T-helper 2 cell treated with Interferon-gamma antibody and Interleukin-4, amounts not matched to agents 5 μg/mL and 100 μg/mL, for 36 hours (primary cell): ENCODE results near the gene AGTRAP.
A peak's percentile ranks its signal among the peaks of the same experiment; 100 is the strongest.

Experiments used
- DNase-seq: peaks from one replicate; pipeline ENCODE4 v3.0.0; 2021; ENCODE audit warnings: low spot score
- H3K27ac Mint-ChIP-seq: one replicate; pipeline ENCODE4 v1.8.0; 2021; ENCODE audit warnings: mild to moderate bottlenecking, mixed read lengths
- H3K27me3 Mint-ChIP-seq: one replicate; pipeline ENCODE4 v1.8.0; 2021; ENCODE audit warnings: low read depth, mixed read lengths
- H3K36me3 Mint-ChIP-seq: one replicate; pipeline ENCODE4 v1.8.0; 2021; ENCODE audit warnings: low read depth, mixed read lengths
- H3K4me1 Mint-ChIP-seq: one replicate; pipeline ENCODE4 v1.8.0; 2021; ENCODE audit warnings: low read depth, mixed read lengths
- H3K4me3 Mint-ChIP-seq: one replicate; pipeline ENCODE4 v1.8.0; 2022; ENCODE audit warnings: mild to moderate bottlenecking, moderate library complexity, mixed read lengths
- H3K9me3 Mint-ChIP-seq: one replicate; pipeline ENCODE4 v1.8.0; 2021; ENCODE audit warnings: mixed read lengths

The AGTRAP gene

DNA sequence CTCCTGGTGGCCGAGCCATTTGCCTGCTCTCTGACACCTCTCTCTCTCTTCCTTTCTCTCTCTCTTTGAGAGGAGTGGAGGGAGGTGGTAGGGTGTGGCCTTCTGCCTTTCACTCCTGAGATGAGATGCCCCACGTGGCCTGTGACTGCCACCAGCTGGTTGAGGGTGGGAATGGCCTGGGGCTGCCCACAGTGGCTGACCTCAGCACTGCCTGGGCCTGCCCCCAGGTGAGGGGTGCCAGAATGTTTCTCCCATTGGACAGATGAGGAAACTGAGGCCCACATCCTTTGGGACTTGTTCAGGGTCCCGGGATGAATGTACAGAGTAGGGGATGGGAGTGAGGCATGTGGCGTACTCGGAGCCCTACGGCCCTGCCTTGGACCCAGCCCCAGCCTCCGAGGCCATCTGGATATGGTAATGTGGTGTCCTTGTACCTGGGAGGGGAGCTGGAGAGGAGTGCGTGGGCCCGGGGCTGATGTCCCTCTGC is 13.3 kb downstream of the AGTRAP start:
- Mint-ChIP-seq H3K4me3 (no peak overlapping the region), H3K9me3 (no peaks in the 10 kb centered on the region), H3K27ac (peak overlapping the region; percentile 80), H3K36me3 (peaks cover 10% of the 10 kb centered on the region), H3K27me3 (no peaks in the 10 kb centered on the region), H3K4me1 (peaks cover 12% of the 10 kb centered on the region)
- no peak for DNase-seq

DNA sequence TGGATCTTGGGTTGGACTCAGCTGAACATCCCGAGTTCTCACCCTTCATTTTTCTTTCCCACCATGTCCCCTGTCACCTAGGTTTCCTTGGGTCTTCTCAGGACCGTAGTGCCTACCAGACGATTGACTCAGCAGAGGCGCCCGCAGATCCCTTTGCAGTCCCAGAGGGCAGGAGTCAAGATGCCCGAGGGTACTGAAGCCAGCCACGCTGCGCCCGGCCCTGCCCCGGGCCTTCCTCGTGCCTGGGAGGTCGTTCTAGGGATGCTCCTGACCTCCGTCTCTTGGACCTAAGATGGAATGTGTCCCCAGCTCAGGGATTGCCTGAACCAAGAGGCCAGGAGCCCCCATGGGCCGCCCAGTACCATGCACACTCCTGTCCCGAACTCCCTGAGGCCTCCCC is 14.1 kb downstream of the AGTRAP start:
- Mint-ChIP-seq H3K27me3 (no peaks in the 10 kb centered on the region), H3K4me3 (no peak overlapping the region), H3K27ac (no peak overlapping the region), H3K9me3 (no peaks in the 10 kb centered on the region), H3K36me3 (peaks cover 8% of the 10 kb centered on the region), H3K4me1 (peaks cover 12% of the 10 kb centered on the region)
- DNase-seq: no peak

DNA sequence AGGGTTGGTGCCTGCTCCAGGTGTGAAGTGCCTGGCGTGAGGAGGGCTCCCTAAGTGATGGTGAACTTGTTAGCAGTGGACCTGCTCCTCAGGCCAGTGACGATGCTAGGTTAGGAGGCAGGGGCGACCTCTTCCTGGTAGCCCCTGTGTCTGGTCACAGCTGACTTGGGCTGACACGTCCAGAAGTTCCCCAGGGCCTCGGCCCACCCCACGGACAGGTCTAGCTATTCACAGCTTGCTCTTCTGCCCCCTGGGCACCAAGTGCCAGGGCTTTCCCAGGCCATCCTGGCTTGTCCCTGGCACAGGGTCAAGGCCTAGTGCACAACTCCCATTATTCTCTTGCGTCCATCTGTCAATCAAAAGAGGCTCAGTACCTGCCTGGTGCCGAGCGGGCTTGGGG is 15.2 kb downstream of the AGTRAP start:
- no peak overlapping the region for H3K27ac Mint-ChIP-seq
- peaks cover 3% of the 10 kb centered on the region for H3K27me3 Mint-ChIP-seq
- peaks cover 8% of the 10 kb centered on the region for H3K4me1 Mint-ChIP-seq
- H3K9me3 Mint-ChIP-seq: no peaks in the 10 kb centered on the region
- no peak for DNase-seq
- H3K36me3 Mint-ChIP-seq: peaks cover 4% of the 10 kb centered on the region
- no peak overlapping the region for H3K4me3 Mint-ChIP-seq

DNA sequence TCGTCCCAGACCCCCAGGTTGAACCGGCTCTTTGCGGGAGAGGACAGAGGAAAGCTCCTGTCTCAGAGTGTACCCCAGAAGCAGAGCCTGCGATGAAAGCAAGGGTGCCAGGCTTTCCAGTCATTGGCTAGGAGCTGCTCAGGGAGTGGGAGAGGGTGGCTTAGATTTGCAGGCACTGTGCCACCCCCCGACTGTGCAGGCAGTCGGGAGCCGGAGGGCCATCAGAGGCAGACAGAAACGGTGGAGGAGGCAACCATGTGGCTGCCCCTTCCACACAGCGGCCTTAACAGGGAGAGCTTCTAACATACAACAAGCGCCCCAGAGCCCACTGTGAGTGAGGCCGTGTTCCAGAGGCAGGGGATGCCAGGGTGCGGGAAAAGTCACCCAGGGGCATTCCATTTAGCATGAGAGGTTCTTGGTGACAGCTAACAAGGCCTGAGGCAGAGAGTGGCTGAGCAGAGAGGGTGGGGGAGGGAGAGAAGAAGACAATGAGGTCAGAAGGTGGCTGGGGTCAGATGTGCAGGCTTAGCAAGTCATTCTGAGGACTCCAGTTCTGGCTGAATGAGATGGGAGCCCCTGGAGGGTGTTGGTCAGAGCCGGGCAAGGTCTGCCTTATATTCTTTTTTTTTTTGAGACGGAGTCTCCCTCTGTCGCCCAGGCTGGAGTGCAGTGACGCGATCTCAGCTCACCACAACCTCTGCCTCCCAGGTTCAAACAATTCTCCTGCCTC is 16.6 kb downstream of the AGTRAP start:
- H3K4me1 Mint-ChIP-seq: peaks cover 8% of the 10 kb centered on the region
- H3K27me3 Mint-ChIP-seq: peaks cover 7% of the 10 kb centered on the region
- H3K4me3 Mint-ChIP-seq: no peak overlapping the region
- H3K36me3 Mint-ChIP-seq: peaks cover 4% of the 10 kb centered on the region
- H3K27ac Mint-ChIP-seq: no peak overlapping the region
- no peak for DNase-seq
- H3K9me3 Mint-ChIP-seq: no peaks in the 10 kb centered on the region

DNA sequence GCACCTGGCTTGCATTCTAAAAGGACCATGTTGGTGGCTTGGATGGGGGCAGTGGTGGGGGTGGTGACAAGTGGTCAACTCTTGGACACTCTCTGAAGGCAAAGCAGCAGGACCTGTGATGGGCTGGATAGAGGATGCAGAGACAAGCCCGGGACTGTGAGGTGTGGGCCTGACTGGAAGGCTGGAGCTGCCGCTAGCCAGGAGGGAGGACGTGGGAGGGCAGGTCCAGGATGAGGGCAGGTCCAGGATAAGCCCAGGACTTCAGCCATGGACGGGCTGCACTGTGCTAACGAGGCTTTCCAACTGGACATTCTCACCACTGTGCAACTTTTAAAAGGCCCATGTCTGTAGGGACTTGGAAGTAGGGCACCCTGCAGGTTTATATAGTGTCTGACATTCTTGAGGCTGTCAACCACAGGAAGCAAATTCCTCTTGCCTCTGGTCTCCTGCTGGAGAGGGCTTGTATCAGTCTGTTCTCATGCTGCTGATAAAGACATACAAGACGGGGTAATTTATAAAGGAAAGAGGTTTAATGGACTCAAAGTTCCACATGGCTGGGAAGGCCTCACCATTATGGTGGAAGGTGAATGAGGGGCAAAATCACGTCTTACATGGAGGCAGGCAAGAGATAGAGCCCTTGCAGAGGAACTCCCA is 17.7 kb downstream of the AGTRAP start:
- Mint-ChIP-seq H3K4me3 (no peak overlapping the region), H3K36me3 (peaks cover 4% of the 10 kb centered on the region), H3K27me3 (peaks cover 9% of the 10 kb centered on the region), H3K9me3 (no peaks in the 10 kb centered on the region), H3K27ac (no peak overlapping the region), H3K4me1 (peaks cover 8% of the 10 kb centered on the region)
- no peak for DNase-seq

DNA sequence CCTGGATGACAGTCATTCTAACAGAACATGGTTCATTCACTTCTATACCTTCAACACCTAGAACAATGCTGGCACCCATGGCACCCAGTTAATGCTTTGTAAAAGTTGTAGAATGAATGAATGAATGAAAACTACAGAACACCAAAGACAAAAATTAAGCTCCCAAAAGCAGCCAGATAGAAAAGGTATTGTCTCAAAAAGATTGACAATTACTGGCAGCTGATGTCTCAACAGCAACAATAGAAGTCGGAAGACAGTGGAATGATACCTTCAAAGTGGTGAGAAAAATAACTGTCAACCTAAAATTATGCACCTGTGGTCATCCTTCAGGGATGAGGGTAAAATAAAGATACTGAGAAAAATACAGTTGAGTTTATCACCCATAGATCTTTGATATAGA is 21.1 kb downstream of the AGTRAP start:
- no peak for DNase-seq
- H3K4me1 Mint-ChIP-seq: peaks cover 3% of the 10 kb centered on the region
- peaks cover 23% of the 10 kb centered on the region for H3K27me3 Mint-ChIP-seq
- H3K36me3 Mint-ChIP-seq: no peaks in the 10 kb centered on the region
- H3K4me3 Mint-ChIP-seq: no peak overlapping the region
- no peaks in the 10 kb centered on the region for H3K9me3 Mint-ChIP-seq
- no peak overlapping the region for H3K27ac Mint-ChIP-seq

DNA sequence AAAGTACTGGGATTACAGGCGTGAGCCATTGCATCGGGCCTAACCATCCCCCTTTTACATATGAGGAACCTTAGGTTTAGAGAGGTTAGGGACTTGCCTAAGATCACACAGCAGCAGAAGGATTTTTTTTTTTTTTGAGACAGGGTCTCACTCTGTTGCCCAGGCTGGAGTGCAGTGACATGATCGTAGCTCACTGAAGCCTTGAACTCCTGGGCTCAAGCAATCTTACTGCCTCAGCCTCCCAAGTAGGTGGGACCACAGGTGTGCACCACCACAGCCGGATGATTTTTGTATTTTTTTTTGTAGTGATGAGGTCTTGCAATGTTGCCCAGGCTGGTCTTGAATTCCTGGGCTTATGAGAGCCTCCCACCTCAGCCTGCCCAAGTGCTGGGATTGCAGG is 23.9 kb downstream of the AGTRAP start:
- Mint-ChIP-seq H3K9me3 (no peaks in the 10 kb centered on the region), H3K27me3 (peaks cover 34% of the 10 kb centered on the region), H3K27ac (no peak overlapping the region), H3K4me3 (no peak overlapping the region), H3K4me1 (no peaks in the 10 kb centered on the region), H3K36me3 (no peaks in the 10 kb centered on the region)
- no peak for DNase-seq

DNA sequence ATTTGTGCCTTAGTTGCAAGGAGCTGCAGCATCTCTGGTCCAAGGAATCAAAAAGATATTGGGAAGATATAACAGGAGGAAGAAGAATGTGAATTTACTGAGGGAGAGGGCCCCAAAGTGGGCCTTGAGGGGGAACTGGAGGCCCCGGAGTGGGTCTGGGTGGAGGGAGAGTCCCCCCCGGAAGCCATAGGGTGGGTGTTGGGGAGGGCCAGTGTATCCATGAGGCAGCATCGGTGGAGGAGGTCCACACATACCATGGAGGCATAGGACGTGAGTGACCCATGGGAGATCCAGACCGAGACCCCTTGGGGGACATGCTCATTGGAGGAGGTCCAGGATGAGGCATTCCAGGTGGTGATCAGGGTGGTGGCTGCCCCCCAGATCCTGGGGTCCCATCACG is 25.3 kb downstream of the AGTRAP start:
- Mint-ChIP-seq H3K4me1 (no peaks in the 10 kb centered on the region), H3K4me3 (no peak overlapping the region), H3K27me3 (peaks cover 30% of the 10 kb centered on the region), H3K9me3 (no peaks in the 10 kb centered on the region), H3K36me3 (no peaks in the 10 kb centered on the region), H3K27ac (no peak overlapping the region)
- no peak for DNase-seq

DNA sequence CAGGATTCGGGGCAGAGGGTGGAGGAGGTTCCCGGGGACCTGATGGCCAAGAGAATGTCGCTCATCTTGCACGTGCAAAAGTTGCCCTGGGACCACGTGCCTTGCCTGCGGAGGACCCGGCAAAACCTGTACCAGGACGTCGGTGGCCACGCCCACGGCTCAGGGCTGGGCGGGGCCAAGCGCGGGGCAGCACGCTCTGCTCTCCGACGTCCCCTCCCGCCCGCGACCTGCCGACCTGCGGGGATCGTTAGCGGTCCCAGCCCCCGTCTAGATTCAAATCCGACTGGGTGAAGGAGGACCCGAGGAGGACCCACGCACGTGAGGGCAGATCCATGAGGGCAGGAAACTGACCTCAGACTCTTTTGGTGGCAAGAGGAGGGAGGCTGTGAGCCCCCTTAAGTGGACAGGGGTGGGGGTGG is 26.1 kb downstream of the AGTRAP start, which contains the start of gene C1orf167:
Gene C1orf167, plus strand, starts transcription at position 206 of the 419 bp plus-strand sequence. CDS start 2,208 bp downstream, outside the sequence.
- H3K4me3 Mint-ChIP-seq: no peak within 1 kb of the TSS
- H3K4me1 Mint-ChIP-seq: no peaks in the 10 kb centered on the region

DNA sequence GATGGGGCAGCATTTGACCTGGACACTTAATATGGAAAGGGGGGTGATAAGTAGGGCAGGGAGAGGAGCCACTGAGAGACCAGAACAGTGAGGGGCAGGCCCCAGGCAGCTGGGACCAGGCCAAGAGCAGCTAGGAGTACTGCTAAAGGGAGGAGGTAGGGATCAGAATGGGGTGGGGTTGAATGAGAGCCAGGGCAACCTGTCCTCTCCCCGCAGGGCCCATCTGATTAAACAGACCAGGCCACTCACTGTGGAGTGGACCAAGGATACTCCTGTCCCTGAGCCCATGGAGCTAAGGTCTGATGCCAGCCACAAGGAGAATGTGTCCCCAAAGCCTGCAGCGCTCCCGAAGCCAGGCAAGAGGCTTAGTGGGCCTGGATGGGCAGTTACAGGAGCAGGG is 28.2 kb downstream of the AGTRAP start:
- DNase-seq: no peak
- Mint-ChIP-seq H3K4me3 (no peak overlapping the region), H3K27ac (no peak overlapping the region), H3K36me3 (no peaks in the 10 kb centered on the region), H3K9me3 (no peaks in the 10 kb centered on the region), H3K27me3 (peaks cover 25% of the 10 kb centered on the region), H3K4me1 (no peaks in the 10 kb centered on the region)

More for the DNA sequence above, 26.1 kb downstream of the AGTRAP start, which contains the start of gene C1orf167:
- peaks cover 27% of the 10 kb centered on the region for H3K27me3 Mint-ChIP-seq
- H3K36me3 Mint-ChIP-seq: no peaks in the 10 kb centered on the region
- peak; percentile 19 for DNase-seq
- H3K27ac Mint-ChIP-seq: no peak within 1 kb of the TSS
- no peaks in the 10 kb centered on the region for H3K9me3 Mint-ChIP-seq

DNA sequence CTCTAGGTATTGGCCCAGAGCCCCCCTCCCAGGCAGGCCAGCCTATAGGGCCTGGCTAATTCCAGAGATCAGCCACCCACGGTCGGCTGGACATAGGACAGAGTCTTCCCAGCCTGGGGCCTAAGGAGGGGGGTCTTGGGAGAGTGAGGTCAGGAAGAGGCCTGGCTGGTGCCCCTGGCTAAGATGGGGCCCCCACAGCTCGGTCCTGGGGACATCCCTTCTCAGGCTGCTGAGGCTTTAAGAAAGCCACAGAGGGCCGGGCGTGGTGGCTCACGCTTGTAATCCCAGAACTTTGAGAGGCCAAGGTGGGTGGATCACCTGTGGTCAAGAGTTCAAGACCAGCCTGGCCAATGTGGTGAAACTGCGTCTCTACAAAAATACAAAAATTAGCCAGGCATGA is 28.6 kb downstream of the AGTRAP start:
- Mint-ChIP-seq H3K4me3 (no peak overlapping the region), H3K27me3 (peaks cover 25% of the 10 kb centered on the region), H3K36me3 (no peaks in the 10 kb centered on the region), H3K27ac (no peak overlapping the region), H3K4me1 (no peaks in the 10 kb centered on the region), H3K9me3 (no peaks in the 10 kb centered on the region)
- DNase-seq: no peak

DNA sequence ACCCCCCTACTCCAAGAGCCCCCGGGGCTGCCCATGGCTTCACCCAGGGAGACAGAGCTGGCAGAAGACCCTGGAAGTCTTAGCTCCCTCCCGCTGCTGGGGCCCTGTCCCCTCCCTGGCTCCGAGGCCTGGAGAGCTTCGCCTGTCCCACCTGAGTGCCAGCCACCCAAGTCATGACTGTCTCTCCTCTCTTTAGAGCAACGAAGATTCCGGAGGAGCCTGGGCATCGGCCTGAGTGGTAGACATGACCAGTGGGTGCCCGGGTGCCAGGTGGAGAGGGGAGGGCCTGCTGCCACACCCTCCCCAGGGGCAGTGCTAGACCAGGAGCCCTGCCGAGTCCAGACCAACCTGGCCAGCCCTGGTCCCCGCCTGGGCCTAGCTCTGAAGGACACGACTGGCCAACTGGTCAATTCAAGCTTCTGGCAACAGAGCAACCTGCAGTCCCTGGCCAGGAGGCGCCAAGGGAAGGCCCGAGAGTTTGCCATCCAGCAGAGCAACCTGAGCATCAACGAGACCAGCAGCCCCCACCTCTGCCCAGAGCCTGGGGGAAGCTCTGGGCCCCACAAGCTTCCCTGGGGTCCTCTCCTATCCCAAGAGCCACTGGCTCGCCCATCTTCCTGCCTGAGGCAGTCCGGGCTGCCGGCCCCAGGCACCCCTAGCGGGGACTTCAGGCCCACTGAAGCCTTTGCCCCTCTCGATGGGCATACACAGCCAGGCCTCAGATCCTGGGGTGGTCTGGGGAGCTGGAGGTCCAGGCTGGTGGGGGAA is 29.9 kb downstream of the AGTRAP start:
- Mint-ChIP-seq H3K27me3 (peaks cover 18% of the 10 kb centered on the region), H3K27ac (no peak overlapping the region), H3K36me3 (no peaks in the 10 kb centered on the region), H3K4me1 (no peaks in the 10 kb centered on the region), H3K9me3 (no peaks in the 10 kb centered on the region), H3K4me3 (no peak overlapping the region)
- no peak for DNase-seq

DNA sequence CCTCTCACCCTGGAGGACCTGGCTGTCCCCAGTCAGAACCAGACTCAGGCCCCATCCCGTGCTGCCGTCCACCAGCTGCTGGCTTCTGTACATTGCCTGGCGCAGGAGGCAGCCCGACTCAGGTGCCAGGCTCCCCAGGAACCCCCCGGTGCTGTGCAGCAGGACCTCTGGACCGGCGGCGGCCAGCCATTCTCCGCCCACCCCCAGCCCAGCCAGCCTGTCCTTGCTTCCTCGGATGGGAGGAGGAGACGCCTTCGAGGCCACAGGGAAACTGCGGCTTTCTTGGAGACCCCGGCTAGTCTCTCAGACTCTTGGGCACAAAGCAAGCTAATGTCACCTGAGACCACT is 30.5 kb downstream of the AGTRAP start:
- no peak overlapping the region for H3K4me3 Mint-ChIP-seq
- peaks cover 13% of the 10 kb centered on the region for H3K27me3 Mint-ChIP-seq
- no peaks in the 10 kb centered on the region for H3K4me1 Mint-ChIP-seq
- no peak for DNase-seq
- no peak overlapping the region for H3K27ac Mint-ChIP-seq
- H3K36me3 Mint-ChIP-seq: no peaks in the 10 kb centered on the region
- no peaks in the 10 kb centered on the region for H3K9me3 Mint-ChIP-seq
